ENCODE data around the gene TOMT.

- TF ChIP-seq CTCF (IDR thresholded peaks at IDR 0.05; ENCODE audit: extremely low read depth in 1 of 2, insufficient read depth in 1 of 2, low read depth in 1 of 2, low read length in 2 of 2) (no peak), POLR2A (IDR thresholded peaks at IDR 0.05; ENCODE audit: low read depth, low read length) (no peak), POLR2AphosphoS5 (IDR thresholded peaks at IDR 0.05; ENCODE audit: insufficient read depth, low read depth, low read length) (no peak), EZH2 (IDR thresholded peaks at IDR 0.05; ENCODE audit: borderline replicate concordance, low read depth, low read length, severe bottlenecking) (no peak), MAX (IDR thresholded peaks at IDR 0.05; ENCODE audit: insufficient read depth, insufficient read length) (no peak), MYC (IDR thresholded peaks at IDR 0.05; ENCODE audit: low read depth, low read length) (no peak), JUN (IDR thresholded peaks at IDR 0.05; ENCODE audit: borderline replicate concordance, insufficient read depth, insufficient read length, low read depth) (no peak)
Observed at GRCh38 chr11:72122607-72123006, 16.9 kb downstream of the TOMT start.

Data from endothelial cell of umbilical vein (primary cell).